Left lung (tissue), 10 donors: ENCODE results near the gene LDAF1. TPM values are rescaled to one million over a fixed set of nuclear protein-coding genes. Genes with fewer than 3 reads are reported as not detected.
"Not testable (repeated sequence)": the region's sequence is repeated elsewhere in the genome, so short reads cannot be mapped to it uniquely, and the experiment has no call there.

Experiments used
- ATAC-seq: fragments of 200-7000 bp; cut with Tn5 transposase; one replicate; pipeline ENCODE4 v1.9.1; 2020; ENCODE audit warnings: moderate library complexity
- DNase-seq, 4 donors: peaks; one replicate each; pipeline ENCODE4 v3.0.0-alpha.2; 2013 to 2020
- H3K27ac ChIP-seq, 2 donors: fragments of 200-600 bp; sonication (generic) in 1 of 2; one replicate each; pipeline versions ENCODE4 v1.5.0 to v1.8.0; 2020 to 2021
- H3K27me3 ChIP-seq, 2 donors: fragments of 200-600 bp; sonication (generic) in 1 of 2; one replicate each; pipeline versions ENCODE4 v1.5.0 to v1.8.0; 2020 to 2021
- H3K36me3 ChIP-seq, 2 donors: fragments of 200-600 bp; sonication (generic) in 1 of 2; one replicate each; pipeline versions ENCODE4 v1.5.0 to v1.8.0; 2020 to 2021
- H3K4me1 ChIP-seq, 2 donors: fragments of 200-600 bp; one replicate each; pipeline ENCODE4 v1.8.0; 2021
- H3K4me3 ChIP-seq, 2 donors: fragments of 200-600 bp; sonication (generic) in 1 of 2; one replicate each; pipeline versions ENCODE4 v1.5.0 to v1.8.0; 2020 to 2021; ENCODE audit warnings: mild to moderate bottlenecking in 1 of 2
- H3K9me3 ChIP-seq, 2 donors: fragments of 200-600 bp; sonication (generic) in 1 of 2; one replicate each; pipeline versions ENCODE4 v1.5.0 to v1.8.0; 2020 to 2021
- CTCF ChIP-seq, 2 donors: fragments of 200-600 bp; sonication (generic) in 1 of 2; IDR thresholded peaks; one replicate each; pipeline versions ENCODE4 v1.5.0 to v1.8.0; 2021; ENCODE audit warnings: antibody characterized with exemption in 2 of 2
- intact Hi-C, 2 donors: fragments of 100-400 bp; cut with DNase I; formaldehyde crosslinking; loops; one replicate each; pipeline versions ENCODE4 v1.11.2 to v1.14.2; 2022
- polyA plus RNA-seq, 6 donors: library from polyadenylated mRNA; unstranded; fragments of 120-200 nt; gene quantifications; one replicate each; pipeline ENCODE4 v1.2.1, GENCODE V29; 2013; ENCODE audit not compliant: insufficient read length in 6 of 6
- total RNA-seq, 2 donors: library from RNA; stranded (reverse); fragmentation: NEBNext Ultra II Directional; extraction: Animal tissue kit (Norgen Biotek cat#: 25700); gene quantifications; one replicate each; pipeline ENCODE4 v1.2.1, GENCODE V29; 2021
- donor health status: DM: no; HTN: yes; CAD: no.
- donor health status: DM: no; HTN: no; CAD: no.

LDAF1 gene
- total and polyA plus RNA-seq, 8 donors: 27.9 to 48.5 (median 38.2) TPM

GRCh38 chr16:21134053-21134452 lies 24.4 kb upstream of the LDAF1 start:
- H3K27me3 ChIP-seq: no peaks in the 10 kb centered on the region
- no peaks in the 10 kb centered on the region for H3K4me1 ChIP-seq
- TF ChIP-seq CTCF (IDR thresholded peaks at IDR 0.05): no peak
- ATAC-seq: no peak
- intact Hi-C loops: no loop called here
- H3K27ac ChIP-seq: no peak overlapping the region
- no peak overlapping the region for H3K4me3 ChIP-seq
- H3K9me3 ChIP-seq: no peaks in the 10 kb centered on the region
- DNase-seq: no peak
- H3K36me3 ChIP-seq: no peaks in the 10 kb centered on the region

- peak; percentile 53 for ATAC-seq
- no peak for TF ChIP-seq CTCF (IDR thresholded peaks at IDR 0.05)
- Histone ChIP-seq H3K36me3 (no peaks in the 10 kb centered on the region), H3K27me3 (peaks cover 0 to 46% of the 10 kb centered on the region in 2 donors), H3K4me1 (no peaks in the 10 kb centered on the region), H3K9me3 (no peaks in the 10 kb centered on the region), H3K4me3 (no peak overlapping the region), H3K27ac (no peak overlapping the region)
- intact Hi-C loops: no loop called here
- DNase-seq: no peak
Measured at GRCh38 chr16:21145738-21146137, 12.7 kb upstream of the LDAF1 start.

GRCh38 chr16:21150375-21151001 lies 8.0 kb upstream of the LDAF1 start, which contains the start of gene DNAH3:
DNAH3 (minus strand) TSS chr16:21150846; CDS start chr16:21150319, 527 bp downstream.
- Histone ChIP-seq H3K4me3 (no peak within 1 kb of the TSS), H3K9me3 (no peaks in the 10 kb centered on the region), H3K27me3 (peaks cover 0 to 42% of the 10 kb centered on the region in 2 donors), H3K36me3 (no peaks in the 10 kb centered on the region), H3K27ac (no peak within 1 kb of the TSS), H3K4me1 (no peaks in the 10 kb centered on the region)
- ATAC-seq: peak; percentile 88
- peak in 2 of 4 donors; percentile 28 to 68 for DNase-seq
- no peak for TF ChIP-seq CTCF (IDR thresholded peaks at IDR 0.05)
- intact Hi-C loops: no loop called here

DNA sequence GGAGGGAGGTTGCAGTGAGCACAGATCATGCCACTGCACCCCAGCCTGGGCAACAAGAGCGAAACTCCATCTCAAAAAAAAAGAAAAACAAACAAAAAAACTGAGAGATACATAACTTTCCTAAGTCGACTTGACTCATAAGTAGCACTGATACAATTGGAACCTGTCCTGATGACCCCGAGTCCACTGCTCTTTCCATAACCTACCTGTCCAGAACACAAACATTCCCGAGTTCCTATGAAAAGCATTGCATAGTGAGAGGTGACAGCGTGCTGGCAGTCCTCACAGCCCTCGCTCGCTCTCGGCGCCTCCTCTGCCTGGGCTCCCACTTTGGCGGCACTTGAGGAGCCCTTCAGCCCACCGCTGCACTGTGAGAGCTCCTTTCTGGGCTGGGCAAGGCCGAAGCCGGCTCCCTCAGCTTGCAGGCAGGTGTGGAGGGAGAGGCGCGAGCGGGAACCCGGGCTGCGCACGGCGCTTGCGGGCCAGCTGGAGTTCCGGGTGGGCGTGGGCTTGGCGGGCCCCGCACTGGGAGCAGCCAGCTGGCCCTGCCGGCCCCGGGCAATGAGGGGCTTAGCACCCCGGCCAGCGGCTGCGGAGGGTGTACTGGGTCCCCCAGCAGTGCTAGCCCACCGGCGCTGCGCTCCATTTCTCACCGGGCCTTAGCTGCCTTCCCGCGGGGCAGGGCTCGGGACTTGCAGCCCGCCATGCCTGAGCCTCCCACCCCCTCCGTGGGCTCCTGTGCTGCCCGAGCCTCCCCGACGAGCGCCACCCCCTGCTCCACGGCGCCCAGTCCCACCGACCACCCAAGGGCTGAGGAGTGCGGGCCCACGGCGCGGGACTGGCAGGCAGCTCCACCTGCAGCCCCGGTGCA lies 6.1 kb upstream of the LDAF1 start:
- H3K36me3 ChIP-seq, H3K27ac ChIP-seq, intact Hi-C loops, ATAC-seq, H3K9me3 ChIP-seq, H3K4me1 ChIP-seq, DNase-seq, H3K4me3 ChIP-seq: not testable (repeated sequence)
- peaks cover 0 to 28% of the 10 kb centered on the region in 2 donors for H3K27me3 ChIP-seq

GRCh38 chr16:21153124-21153729 lies 5.2 kb upstream of the LDAF1 start:
- ATAC-seq, intact Hi-C loops, H3K4me1 ChIP-seq, H3K36me3 ChIP-seq, DNase-seq, H3K4me3 ChIP-seq, H3K27ac ChIP-seq, H3K9me3 ChIP-seq: not testable (repeated sequence)
- peaks cover 0 to 25% of the 10 kb centered on the region in 2 donors for H3K27me3 ChIP-seq

- H3K4me3 ChIP-seq, H3K27me3 ChIP-seq, H3K36me3 ChIP-seq, DNase-seq, H3K9me3 ChIP-seq, H3K27ac ChIP-seq, intact Hi-C loops, ATAC-seq: not testable (repeated sequence)
- H3K4me1 ChIP-seq: peaks cover 5 to 27% of the 10 kb centered on the region in 2 donors
Measured at GRCh38 chr16:21156011-21156410, 2.5 kb upstream of the LDAF1 start.
